Right lung (tissue), 5 donors: ENCODE measurements around the gene RIPOR2. TPM values are rescaled to one million over a fixed set of nuclear protein-coding genes. Genes with fewer than 3 reads are reported as not detected.
"Not testable (repeated sequence)": the region's sequence is repeated elsewhere in the genome, so short reads cannot be mapped to it uniquely, and the experiment has no call there.

Experiments used
- DNase-seq, 2 donors: peaks; one replicate each; pipeline ENCODE4 v3.0.0-alpha.2; 2013
- polyA plus RNA-seq, 5 donors: library from polyadenylated mRNA; unstranded; fragments of 120-200 nt; gene quantifications; one replicate each; pipeline versions ENCODE4 v1.2.1 to v1.2.3, GENCODE V29; 2013; ENCODE audit warnings: inconsistent platforms in 1 of 5, low replicate concordance in 1 of 5; ENCODE audit not compliant: insufficient read length in 5 of 5, insufficient read depth in 1 of 5

Gene RIPOR2
- polyA plus RNA-seq, 5 donors: 4.6 to 6.7 (median 5.8) TPM

- no peak for DNase-seq
Observed at GRCh38 chr6:24880451-24880850, 55.3 kb downstream of the RIPOR2 start.

DNA sequence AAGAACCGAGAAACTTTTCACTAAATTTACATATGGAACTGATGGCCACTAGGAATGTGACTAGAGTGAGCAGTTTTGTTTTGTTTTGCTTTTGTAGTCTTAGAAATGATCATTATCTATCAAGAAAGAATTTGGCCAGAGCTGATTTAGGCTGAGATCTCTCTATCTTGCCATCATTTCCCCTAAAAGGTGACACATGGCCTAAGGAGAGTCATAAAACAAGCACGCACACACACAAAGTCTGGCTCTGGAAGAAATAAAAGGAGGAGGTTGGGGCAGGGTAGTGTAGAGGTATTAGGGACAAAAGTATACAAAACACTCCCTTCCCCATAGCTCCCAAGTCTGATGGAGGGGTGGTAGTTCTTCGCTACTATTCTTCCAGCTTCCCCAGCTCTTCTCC, 56.4 kb downstream of the RIPOR2 start:
- DNase-seq: no peak

DNA sequence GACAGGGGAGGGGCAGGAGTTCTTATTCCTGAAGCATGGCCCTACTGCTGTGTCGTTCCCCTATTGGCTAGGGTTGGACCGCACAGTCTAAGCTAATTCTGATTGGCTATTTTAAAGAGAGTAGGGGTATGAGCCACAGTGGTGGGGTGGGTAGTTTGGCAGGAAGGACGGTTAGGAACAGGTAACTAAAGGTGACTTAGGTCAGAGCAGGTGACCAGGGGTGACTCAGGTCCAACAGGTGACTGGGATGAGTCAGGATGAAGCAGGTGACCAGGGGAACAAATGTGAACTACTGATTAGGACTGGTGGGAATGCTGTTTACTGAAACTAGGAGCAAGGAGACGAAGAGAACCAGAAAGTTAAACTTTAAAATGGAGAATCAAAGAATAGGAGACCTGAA, 58.0 kb downstream of the RIPOR2 start:
- DNase-seq: not testable (repeated sequence)

DNA sequence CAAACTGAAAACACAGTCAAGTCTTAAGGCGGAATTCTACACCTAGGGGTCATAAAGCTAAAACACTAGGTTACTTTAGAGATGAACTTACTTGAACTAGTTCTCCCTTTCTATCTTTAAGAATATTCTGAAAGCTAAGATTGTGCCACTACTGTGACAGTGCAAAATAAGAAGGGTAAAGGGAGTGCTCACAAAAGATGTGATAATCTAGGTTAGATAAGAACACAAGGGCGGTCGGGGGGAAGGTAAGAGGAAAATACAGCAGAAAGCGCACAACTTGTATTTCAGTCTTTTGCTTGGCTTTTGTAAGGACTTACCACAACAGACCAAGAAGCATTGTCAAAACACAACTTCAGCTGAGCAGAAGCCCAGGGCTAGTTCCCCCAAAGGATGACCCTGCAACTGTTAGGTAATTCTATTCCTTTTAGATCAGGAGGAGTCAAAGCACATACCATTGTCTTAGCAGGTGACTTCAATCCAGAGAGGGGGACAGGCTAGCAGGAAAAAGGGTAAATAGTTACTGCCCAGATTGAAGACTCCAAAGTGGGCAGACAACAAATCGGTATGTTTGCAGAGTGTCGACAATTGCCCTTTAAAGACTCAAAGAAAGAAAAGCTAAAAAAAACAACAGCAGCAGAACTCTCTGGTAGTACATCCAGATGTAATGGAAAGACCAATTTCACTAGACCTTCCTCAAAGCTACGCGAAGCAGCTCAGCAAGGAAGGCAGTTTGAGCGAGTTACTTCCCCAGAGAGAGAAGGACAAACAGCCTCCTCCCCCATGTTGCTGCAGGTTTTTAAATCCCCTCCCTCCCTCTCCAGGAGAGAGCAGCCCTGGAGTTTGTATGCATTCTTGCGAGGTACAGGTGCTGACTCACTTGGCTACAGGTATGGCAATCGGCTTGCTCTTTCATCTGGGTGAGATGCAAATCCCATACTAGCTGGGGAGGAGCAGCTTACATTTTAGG, 59.0 kb downstream of the RIPOR2 start:
- no peak for DNase-seq

DNA sequence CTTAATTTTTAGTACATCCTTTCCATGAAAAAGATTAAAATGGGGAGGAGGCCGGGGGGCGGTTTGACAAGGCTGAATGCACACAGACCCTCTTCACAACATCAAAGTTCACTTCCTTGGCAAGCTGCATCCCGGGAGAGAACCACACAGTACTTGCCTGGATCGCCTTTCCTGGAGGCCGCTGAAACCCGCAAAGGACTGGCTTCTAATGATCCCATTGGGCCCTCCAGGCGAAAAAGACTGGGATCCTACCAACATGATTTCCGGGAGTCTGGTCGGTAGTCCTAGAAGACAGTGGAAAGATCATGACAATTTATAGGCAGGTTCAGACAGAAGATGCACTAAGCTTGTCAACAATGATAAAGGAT, 60.2 kb downstream of the RIPOR2 start:
- DNase-seq: no peak

DNA sequence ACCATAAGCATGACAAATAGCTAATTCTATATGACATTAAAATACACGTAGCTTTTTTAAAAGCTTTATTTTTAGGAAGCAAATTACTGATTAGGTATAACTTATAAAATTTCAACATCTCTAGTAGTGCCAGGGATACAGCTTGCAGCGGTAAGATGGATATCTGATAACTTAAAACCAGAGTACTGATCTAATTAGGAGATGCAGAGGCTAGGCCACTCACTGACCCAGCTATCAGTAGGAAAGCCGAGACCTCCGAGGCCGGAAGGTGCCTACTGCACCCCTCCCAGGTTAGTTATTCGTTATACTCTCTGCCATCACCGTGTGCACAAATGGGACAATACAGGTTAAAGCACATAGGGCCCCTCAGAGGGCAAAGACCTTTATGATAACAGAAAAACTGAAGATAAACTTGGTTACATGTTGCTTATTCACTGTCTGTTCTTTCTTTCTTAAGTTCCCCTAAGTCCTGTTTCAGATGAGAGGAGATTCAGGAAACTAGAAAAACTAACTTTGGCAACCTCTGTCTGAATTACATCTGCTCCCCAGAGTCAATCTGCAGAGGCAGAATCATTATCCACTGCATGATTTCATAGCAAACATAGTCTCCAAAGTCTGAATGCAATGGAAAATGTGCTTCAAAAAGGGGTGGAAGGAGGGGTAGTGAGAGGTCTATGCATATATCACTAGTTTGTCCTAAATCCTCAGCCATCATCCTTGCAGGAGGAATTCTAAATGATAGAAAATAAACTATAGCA, 60.8 kb downstream of the RIPOR2 start:
- no peak for DNase-seq

- DNase-seq: no peak
Observed at GRCh38 chr6:24874128-24874527, 61.6 kb downstream of the RIPOR2 start.

GRCh38 chr6:24872779-24873178, 63.0 kb downstream of the RIPOR2 start:
- no peak for DNase-seq

- DNase-seq: no peak
Observed at GRCh38 chr6:24868765-24869164, 67.0 kb downstream of the RIPOR2 start.

GRCh38 chr6:24867104-24867703, 68.6 kb downstream of the RIPOR2 start:
- DNase-seq: no peak

DNA sequence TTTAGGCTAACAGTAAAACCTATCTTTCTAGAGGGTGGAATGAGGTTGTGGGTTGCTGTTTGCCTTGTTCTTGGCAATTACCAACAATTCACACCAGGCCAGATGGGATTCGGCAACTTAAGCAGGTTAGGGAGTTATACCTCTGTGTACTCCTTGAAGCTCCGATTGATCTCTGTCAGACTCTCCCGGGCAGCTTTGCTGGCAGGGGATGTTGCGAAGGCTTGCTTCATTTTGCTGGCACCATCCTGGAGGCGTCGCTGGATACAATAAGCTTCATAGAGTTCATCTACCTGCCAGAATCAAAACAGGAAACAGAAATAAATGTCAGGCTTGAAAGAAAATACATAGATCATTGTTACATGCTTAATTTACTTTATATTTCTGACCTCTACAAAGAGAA, 70.6 kb downstream of the RIPOR2 start:
- no peak for DNase-seq

GRCh38 chr6:24864343-24864742, 71.4 kb downstream of the RIPOR2 start:
- no peak for DNase-seq

DNA sequence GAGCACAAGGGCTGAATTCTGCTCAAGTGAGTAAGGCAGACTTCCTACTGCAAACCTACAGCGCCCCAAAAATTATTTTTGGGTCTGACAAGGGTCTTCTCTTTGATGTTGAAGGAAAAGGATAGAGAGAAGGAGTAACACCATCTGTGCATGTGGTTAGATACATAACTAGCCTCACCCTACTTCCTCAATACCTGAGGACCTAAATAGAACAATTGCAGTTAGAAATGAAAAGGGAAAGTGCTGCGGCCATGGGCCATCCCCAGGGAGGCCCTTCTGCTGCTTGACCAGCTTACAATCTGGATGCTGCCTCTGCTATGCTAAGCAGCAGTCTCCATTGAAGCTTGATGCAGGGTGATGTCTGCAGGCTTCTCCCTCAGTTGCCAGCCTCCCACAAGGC, 73.8 kb downstream of the RIPOR2 start:
- DNase-seq: no peak

DNA sequence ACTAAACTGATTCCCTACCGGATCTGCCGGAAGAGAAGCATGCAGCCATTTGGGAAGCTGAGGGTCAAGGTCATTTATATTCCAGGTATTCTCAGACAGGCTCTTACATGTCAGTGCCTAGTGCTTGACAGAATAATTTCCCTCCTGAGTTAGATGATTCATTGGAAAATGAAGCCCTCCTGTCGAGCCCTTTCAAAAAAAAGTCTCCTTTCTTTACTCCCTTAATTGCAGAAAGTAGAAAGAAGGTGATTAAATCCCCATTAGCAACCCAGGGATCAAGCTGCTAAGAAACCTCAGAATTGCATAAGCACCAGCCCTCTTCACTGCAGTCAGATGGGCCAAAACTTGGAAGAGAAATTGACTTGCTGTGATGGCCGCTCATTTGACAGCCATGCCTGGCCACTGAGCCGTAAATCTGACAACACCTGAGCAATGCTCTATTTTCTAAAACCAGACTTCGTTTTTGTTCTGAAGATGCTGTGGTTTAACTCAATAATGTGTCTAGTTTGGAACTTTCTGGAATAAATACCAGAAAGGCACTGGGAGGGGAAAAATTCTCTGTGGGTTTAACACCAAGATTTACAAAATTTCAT, 76.1 kb downstream of the RIPOR2 start:
- no peak for DNase-seq

GRCh38 chr6:24859132-24859531, 76.6 kb downstream of the RIPOR2 start:
- no peak for DNase-seq

DNA sequence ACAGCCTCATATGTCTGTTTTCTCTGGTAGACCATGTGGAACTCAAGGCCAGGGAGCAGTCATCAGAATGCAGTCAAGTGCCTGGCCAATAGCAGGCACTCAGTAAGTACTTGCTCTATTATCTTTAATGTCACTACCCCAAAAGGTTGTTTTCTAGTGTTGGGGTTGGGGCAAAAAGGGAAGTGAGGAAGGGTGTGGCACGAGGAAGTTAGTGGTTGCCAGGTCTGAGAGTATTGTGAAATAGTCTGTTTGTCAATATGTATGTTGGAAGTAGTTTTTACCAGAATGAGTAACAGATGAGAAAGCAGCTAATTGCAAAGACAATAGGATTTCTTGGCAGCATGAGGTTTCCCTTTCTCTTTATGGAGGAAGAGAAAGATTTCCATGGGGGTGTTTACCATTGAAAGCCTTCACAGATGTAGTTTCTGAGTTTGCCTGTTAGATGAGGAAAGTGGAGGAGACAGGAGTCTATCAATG, 77.5 kb downstream of the RIPOR2 start:
- DNase-seq: no peak

GRCh38 chr6:24856901-24857670, 78.7 kb downstream of the RIPOR2 start:
- no peak for DNase-seq

DNA sequence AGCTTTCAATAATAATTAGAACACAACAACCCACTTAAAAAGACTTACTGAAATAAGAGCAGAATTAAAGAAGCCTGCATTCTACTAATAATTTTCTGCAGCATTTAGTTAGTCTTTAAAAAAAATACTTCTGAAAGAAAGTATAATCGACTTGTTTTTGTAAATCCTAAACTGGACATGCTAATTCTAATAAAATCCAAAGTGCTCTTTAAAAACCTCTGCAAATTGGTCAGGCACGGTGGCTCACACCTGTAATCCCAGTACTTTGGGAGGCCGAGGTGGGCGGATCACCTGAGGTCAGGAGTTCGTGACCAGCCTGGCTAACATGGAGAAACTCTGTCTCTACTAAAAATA, 79.5 kb downstream of the RIPOR2 start:
- DNase-seq: no peak

DNA sequence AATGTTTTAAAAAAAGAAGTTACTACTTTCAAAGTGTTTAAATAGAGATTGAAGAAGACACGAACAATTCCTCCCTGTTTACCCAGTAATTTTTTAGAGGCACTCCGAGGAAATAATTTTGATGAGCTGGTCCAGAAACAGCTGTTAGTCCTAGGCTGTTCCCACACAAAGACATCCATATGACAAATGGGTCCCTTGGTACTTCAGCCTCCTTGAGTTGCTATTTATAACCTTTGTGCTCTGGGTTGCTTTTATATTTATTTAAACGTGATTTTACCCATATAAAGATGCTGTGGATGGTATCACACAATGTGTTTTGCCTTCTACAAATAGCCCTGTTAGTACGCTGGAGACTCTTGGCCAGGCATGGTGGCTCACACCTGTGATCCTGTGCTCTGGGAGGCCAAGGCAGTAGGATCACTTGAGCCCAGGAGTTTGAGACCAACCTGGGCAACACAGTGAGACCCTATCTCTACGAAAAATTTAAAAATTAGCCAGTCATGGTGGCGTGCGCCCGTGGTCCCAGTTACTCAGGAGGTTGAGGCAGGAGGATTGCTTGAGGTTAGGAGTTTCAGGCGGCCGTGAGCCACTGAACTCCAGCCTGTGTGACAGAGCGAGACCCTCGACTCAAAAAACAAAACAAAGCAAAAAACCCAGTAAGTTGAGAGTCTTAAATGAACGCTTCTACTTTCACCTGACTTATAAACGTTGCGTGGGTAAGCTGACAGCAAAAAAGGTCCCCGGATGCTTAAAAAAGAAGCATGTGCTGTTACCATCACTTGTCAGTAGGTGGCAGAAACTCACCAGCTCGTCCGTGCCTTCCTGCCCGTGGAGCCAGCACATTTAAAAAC, 80.1 kb downstream of the RIPOR2 start:
- DNase-seq: peak; percentile 54 to 66

DNA sequence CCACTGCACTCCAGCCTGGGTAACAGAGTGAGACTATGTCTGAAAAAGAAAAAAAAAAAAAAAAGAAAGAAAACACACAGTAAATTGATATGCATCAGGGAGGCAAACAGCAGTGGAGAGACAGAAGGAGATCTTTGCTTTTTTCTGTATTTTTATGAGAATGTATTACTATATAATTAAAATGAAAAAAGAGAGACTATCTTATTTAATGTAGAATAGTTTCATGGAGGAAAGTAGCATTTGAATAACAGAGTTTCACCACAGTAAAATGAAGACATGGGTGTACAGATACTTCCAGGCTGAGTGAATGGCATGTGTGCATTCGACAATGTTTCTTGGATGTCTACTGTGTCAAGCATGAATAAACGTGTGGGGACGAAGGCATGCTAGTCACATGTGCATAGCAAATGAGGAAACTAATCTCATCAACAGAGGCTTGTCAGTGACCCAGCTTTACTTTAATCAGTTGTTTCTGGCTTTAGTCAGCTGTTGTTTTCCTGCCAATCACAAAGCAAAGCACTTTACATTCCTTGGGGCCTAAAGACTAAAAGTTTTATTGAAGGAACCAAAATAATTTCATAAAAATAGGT, 81.6 kb downstream of the RIPOR2 start:
- no peak for DNase-seq
